Ascending aorta (tissue), 2 donors: ENCODE data around the gene APBA2. TPM values are rescaled to one million over a fixed set of nuclear protein-coding genes. Genes with fewer than 3 reads are reported as not detected.

Source experiments
- DNase-seq, 2 donors: peaks; one replicate each; pipeline ENCODE4 v3.0.0-alpha.2; 2019; ENCODE audit warnings: low spot score in 2 of 2
- H3K27ac ChIP-seq, 2 donors: fragments of 200-600 bp; sonication (generic); one replicate each; pipeline ENCODE4 v1.5.1; 2016 to 2017; ENCODE audit warnings: mild to moderate bottlenecking in 1 of 2
- H3K27me3 ChIP-seq: fragments of 200-600 bp; sonication (generic); one replicate; pipeline ENCODE4 v1.5.1; 2017
- H3K36me3 ChIP-seq, 2 donors: fragments of 200-600 bp; sonication (generic); one replicate each; pipeline ENCODE4 v1.5.1; 2016
- H3K4me1 ChIP-seq, 2 donors: fragments of 200-600 bp; sonication (generic); one replicate each; pipeline ENCODE4 v1.5.1; 2016 to 2017; ENCODE audit warnings: mild to moderate bottlenecking in 1 of 2
- H3K4me3 ChIP-seq, 2 donors: fragments of 200-600 bp; sonication (generic); one replicate each; pipeline ENCODE4 v1.5.1; 2016 to 2017; ENCODE audit warnings: mild to moderate bottlenecking in 1 of 2
- H3K9me3 ChIP-seq, 2 donors: fragments of 200-600 bp; sonication (generic); one replicate each; pipeline ENCODE4 v1.5.1; 2016
- CTCF ChIP-seq, 3 experiments: fragments of 200-600 bp in 2 of 3; fragments of 450-650 bp in 1 of 3; sonication (generic) in 2 of 3; IDR thresholded peaks; one replicate each; pipeline ENCODE4 v1.5.1; 2016 to 2019; ENCODE audit warnings: antibody characterized with exemption in 3 of 3, mild to moderate bottlenecking in 1 of 3, moderate library complexity in 1 of 3
- intact Hi-C: fragments of 100-400 bp; cut with DNase I; formaldehyde crosslinking; loops from one replicate; pipeline ENCODE4 v1.15.1; 2023
- total RNA-seq: library from RNA; depleted of rRNA; stranded (reverse); fragments of >200 nt; gene quantifications from one replicate; pipeline ENCODE4 v1.1.0, GENCODE V29; 2016

Gene APBA2
- total RNA-seq, 1 donor from 2014 or later: 2.4 TPM

- H3K27ac ChIP-seq: no peak overlapping the region
- peaks cover 4 to 5% of the 10 kb centered on the region in 2 donors for H3K4me1 ChIP-seq
- intact Hi-C loops: no loop called here
- no peaks in the 10 kb centered on the region for H3K36me3 ChIP-seq
- no peaks in the 10 kb centered on the region for H3K9me3 ChIP-seq
- no peak overlapping the region for H3K4me3 ChIP-seq
- DNase-seq: no peak
- no peak for TF ChIP-seq CTCF (IDR thresholded peaks at IDR 0.05)
- H3K27me3 ChIP-seq: peaks cover 3% of the 10 kb centered on the region
These were observed 5.1 kb downstream of the APBA2 start for GRCh38 chr15:28890711-28891495.

- Histone ChIP-seq H3K4me3 (no peak overlapping the region), H3K27me3 (peaks cover 3% of the 10 kb centered on the region), H3K9me3 (no peaks in the 10 kb centered on the region), H3K36me3 (no peaks in the 10 kb centered on the region), H3K4me1 (peaks cover 2% of the 10 kb centered on the region in 2 donors), H3K27ac (no peak overlapping the region)
- DNase-seq: no peak
- intact Hi-C loops: no loop called here
- no peak for TF ChIP-seq CTCF (IDR thresholded peaks at IDR 0.05)
These were observed 5.8 kb downstream of the APBA2 start for GRCh38 chr15:28891588-28891987.

GRCh38 chr15:28892789-28893610 is 7.2 kb downstream of the APBA2 start:
- intact Hi-C loops: no loop called here
- H3K27ac ChIP-seq: no peak overlapping the region
- TF ChIP-seq CTCF (IDR thresholded peaks at IDR 0.05): no peak
- DNase-seq: no peak
- no peaks in the 10 kb centered on the region for H3K9me3 ChIP-seq
- H3K27me3 ChIP-seq: no peaks in the 10 kb centered on the region
- H3K4me3 ChIP-seq: no peak overlapping the region
- no peaks in the 10 kb centered on the region for H3K4me1 ChIP-seq
- no peaks in the 10 kb centered on the region for H3K36me3 ChIP-seq

GRCh38 chr15:28894631-28895030 is 8.9 kb downstream of the APBA2 start:
- DNase-seq: no peak
- Histone ChIP-seq H3K4me3 (no peak overlapping the region), H3K27me3 (no peaks in the 10 kb centered on the region), H3K36me3 (no peaks in the 10 kb centered on the region), H3K9me3 (no peaks in the 10 kb centered on the region), H3K27ac (no peak overlapping the region), H3K4me1 (no peaks in the 10 kb centered on the region)
- intact Hi-C loops: no loop called here
- no peak for TF ChIP-seq CTCF (IDR thresholded peaks at IDR 0.05)

- Histone ChIP-seq H3K4me1 (no peaks in the 10 kb centered on the region), H3K27ac (no peak overlapping the region), H3K27me3 (no peaks in the 10 kb centered on the region), H3K4me3 (no peak overlapping the region), H3K9me3 (no peaks in the 10 kb centered on the region), H3K36me3 (no peaks in the 10 kb centered on the region)
- intact Hi-C loops: no loop called here
- no peak for TF ChIP-seq CTCF (IDR thresholded peaks at IDR 0.05)
- no peak for DNase-seq
These were observed 9.4 kb downstream of the APBA2 start for GRCh38 chr15:28895146-28895545.
